HG03108 (cell line): ENCODE results near the gene BCAR3.

ENCODE experiments used
- ATAC-seq: cut with Tn5 transposase; IDR thresholded peaks from one replicate; pipeline ENCODE4 v1.9.1; 2021; ENCODE audit warnings: moderate library complexity; ENCODE audit not compliant: unreplicated experiment

BCAR3 gene

DNA sequence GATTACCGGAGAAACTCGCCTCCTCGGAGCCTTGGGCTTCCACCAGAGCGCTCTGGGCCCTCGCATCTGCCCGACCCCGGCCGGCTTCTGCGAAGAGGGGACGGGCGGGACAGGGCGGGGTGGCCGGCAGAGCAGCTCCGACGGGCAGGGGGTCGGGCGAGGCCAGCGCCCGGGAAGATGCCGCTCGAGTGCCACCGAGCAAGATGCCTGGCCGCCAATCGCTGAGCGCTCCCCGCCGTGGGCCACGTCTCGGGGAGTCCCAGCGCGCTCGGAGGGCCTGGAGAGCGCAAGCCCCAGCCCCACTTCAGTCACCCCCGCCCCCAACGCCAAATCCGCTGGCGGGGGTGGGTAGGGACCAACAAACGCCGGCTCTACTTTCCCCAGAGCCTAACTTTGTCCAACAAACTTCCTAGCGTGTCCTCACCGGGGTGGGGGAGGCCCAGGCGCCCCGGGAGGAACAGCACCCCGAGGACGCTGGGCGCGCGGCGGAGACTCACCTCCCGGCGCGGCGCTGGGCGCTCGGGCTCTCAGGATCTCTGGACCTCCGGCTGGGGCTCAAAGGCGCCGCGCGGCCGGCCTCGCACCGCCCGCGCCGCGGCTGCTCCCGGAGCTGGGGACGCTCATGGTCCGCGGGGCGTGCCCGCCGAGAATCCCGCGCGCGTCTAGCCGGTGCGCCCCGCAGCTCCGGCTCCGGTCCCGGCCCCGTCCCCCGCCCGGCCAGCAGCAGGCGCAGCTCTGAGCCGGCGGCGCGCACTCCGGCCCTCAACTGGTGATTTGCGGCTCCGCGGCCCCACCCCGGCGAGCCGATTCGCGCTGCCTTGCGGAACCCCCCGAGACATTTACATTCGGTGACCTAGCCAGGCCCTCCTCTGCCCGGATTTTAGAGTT is at the start of gene BCAR3:
Gene BCAR3 (minus strand): TSS at position 737 of the 888 bp plus-strand sequence. CDS start 6,907 bp downstream, outside the sequence.
- peak; percentile 65 for ATAC-seq

DNA sequence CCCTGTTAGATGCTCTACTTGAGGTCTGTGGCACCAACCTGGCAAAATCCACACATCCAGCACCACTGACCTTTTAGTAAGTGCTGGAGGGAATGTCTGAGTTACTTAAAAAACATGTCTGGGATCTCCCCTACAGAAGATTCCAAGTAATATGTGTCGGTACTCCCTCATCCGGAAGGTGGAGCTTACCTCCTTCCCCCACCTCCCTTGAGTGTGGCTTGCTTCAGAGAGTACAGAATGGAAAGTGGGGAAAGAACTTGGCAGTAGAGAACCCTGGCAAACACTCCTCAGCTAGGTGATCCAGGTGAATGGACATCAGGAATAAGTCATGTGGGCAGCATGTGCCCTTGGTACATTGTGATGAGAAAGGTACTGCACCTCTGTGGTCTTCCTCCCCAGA is 49.0 kb upstream of the BCAR3 start:
- no peak for ATAC-seq

DNA sequence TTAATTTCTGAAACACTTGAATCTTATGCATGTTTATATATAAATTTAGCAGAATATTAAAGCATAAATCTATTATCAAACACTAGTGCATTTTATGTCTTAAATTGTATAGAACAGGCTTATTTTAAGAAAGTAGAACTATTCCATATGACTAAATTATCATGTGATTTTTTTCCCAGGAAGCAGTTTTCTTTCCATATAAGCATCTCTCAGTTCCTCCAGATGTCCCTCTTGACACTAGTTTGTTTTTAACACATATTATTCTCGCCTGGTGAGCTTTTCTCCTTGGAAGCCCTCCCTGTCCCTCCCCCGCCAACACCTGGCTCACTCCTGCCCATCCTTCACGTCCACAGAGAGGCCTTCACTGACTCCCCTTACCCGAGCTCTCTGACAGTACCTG is 48.3 kb upstream of the BCAR3 start:
- no peak for ATAC-seq

DNA sequence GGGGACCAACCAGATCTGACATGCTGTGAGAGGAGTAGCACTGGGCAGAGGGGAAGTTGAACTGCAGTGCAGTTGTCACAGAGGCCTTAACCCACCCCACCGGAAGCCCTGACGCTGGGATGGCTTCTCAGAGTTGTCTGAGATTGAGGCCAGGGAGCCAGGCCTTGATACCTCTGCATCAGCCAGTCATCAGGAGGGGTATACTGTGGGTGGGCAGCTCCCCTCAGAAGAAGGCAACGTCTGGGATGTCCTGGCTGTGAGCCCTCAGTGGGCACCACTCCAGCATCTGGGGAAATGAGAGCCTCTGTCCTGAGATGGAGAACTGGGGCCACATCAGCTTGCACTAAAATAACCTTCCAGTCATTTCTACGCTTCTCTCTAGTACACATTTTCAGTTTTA is 47.9 kb upstream of the BCAR3 start:
- ATAC-seq: no peak

DNA sequence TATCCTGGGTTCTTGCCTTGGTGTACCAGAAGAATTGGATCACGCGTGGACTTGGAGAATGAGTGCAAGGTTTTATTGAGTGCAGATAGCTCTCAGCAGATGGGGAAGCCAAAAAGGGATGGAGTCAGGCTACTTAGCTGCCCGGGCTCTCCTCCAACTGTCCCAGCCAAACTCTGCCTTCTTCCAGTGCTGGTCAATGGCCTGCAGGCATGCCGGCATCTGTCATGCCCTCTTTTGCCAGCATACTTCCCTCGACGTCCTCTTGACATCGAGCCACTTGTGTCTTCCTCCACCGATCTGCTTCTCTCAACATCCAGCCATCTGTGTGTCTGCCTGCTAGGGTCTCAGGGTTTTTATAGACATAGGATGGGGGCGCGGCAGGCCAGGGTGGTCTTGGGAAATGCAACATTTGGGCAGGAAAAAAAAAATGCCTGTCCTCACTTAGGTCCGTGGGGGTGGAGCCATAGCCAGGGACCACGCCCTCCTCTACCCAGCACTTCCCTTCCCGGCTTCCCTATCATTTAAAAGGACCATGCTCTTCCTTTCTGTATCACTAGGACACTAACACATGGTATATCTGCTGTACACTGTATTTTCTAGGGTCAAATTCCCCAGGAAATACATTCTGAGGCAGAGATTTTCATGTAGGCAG is 47.0 kb upstream of the BCAR3 start:
- ATAC-seq: no peak

DNA sequence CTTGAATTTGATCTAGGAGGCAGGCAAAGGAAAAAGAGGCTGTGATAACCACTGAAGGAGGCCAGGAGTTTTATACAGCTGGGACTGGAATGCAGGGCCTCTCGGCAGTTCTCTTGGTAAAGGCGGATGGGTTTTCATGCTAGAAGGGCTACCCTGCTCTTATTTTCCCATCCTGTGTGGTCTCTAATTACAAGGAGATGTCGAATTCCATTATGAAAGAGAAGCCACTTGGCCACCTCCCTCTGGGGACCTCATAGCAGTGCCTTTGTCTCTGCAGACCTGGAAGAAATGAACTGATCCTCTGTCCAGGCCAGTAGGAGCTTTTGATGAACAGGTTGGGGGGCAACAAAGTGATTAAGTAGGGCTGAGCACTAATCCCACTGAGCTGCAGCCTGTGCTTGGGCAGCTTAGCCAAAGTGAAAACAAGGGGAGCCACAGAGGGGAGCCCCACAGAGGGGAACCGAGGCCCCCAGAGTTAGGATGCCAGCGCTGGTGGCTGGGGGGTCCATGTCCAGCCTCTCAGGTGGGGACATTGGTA is 42.2 kb upstream of the BCAR3 start:
- ATAC-seq: no peak

DNA sequence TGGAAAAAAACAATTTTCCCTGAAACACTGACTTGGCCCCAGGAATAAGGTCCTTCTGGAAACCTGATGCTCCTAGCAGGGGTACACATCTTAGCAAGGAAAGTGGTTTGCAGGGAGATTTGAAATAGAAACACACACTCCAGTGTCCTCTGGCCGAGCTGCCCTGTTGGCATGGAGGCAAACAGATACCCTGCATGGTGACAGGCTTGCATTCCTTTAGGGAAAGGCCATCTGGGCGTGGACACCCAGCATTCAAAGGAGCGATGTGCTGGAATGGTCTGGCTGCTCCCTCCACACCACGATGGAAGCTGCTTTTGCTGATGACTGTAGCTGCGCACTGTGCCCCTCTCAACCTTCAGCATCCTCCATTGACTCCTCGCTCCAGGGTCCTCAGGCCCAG is 41.5 kb upstream of the BCAR3 start:
- no peak for ATAC-seq

DNA sequence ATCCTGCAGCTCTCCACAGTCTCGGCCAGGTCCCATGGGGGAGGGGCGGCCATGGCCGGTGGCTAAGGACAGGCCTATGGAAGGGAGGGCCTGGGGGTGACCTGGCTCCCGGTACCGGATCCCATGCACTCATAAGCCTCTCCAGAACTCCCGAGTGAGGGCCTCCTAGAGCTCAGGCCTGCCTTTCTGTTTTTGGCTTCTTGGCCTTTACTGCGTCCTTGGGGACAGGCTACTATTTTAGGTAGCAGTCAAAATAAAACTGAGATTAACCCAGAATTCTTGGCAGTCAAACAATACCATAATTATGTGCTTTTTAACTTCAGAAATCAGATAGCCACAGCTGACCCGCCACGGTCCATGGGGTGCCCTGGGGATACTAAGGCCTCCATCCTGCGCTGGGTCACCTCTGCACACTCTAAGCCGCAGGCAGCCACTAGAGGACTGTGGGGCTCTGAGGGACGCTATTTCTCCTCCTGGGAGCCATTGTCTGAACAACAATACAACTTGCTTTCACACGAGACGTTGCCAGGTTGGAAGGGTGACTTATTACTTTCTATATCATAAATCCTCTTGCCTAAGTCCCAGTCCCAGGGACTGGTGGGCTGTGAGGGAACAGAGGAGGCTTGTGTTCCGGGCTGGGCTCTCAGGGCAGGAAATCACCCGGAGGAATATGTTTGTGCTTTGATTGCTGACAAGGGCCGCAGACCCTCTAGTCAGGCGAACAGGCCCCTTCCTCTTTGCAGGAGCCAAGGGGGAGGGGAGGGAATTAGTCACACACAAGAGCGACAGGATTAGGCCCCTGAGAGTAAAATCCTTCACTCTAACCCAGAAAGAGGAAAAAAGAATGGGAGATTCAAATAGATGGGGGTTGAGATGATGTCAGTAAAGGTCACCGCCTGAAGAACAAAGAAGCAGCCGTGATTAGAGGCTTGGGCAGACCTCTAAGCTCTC is 40.7 kb upstream of the BCAR3 start:
- no peak for ATAC-seq

DNA sequence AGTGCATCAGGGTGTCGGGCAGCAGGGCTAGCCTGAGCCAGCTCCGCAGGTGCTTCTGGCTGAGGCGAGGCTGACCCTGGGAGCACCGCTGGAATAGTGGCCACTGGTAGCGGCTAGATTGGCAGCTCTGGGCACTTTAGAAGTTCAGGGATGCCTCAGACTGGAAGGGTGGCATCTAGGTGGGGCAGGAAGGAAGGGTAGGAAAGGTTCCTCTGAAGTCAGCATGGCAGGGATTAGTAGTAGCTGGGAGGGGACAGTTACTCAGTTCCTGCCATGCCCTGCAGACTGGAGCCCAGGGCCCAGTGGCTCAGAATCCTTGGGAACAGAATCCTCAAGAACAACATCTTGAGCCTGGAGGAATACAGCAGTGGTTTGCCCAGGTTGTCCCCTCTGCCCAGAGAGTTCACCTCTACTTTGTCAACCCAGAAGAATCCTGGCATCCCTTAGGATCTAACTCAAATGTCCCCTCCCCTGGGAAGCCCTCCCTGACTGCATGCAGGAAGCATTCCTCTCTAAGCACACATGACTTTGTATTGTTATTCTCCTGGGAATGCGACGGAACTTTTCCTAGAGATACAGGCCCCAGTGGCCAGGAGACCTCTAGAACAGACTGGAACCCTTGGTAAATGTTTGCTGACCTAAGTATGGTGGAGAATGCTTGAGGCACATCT is 39.5 kb upstream of the BCAR3 start:
- no peak for ATAC-seq

DNA sequence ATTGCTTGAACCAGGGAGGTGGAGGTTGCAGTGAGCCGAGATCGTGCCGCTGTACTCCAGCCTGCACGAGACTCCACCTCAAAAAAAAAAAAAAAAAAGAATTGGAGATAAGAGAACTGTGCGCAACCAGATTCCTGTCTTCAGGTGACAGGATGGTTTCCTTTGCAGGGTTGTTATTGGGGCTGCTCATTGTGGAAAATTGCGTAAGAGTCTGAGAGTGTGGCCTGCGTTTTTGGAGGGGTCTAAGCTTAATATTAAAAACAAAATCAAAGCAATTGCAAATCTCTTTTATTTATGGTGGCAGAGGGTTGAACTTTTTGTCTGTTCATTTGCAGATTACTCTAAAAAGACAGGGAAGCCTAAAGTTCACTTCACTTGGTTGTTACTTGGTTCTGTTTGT is 36.0 kb upstream of the BCAR3 start:
- no peak for ATAC-seq

DNA sequence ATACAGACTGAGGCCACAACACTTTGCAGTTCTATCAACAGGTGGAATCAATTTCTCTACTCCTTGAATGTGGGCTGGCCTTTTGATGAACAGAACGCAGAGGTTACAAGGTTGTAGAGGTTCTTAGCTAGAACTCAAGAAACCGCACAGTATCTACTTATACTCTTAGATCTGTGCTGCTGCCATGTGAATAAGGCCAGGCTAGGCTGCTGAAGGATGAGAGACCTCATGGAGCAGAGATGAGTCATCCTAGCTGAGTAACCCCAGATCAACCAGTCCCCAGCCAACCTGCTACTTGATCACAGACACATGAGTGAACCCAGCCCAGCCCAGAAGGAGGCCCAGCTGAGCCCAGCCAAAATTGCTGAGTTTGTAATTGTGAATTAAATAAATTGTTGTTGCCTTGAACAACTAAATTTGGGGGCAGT is 35.3 kb upstream of the BCAR3 start:
- no peak for ATAC-seq

DNA sequence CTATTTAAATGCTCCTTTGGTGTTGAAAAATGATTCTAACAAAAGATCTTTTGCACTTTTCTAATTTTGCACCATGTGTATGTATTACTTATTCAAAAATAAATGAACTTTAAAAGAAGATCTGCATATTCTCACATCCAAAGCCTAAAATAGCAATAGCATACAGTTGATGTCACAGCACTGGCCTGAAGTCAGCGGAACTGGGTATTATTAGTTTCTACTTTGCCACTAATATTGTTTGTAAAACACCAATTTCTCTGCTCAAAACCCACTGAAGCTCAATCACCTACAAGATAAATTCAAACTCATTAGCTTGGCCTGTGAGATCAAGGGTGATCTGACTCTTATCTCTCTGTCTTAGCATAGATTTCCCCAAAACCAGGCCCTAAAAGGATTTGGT is 34.5 kb upstream of the BCAR3 start:
- ATAC-seq: no peak

DNA sequence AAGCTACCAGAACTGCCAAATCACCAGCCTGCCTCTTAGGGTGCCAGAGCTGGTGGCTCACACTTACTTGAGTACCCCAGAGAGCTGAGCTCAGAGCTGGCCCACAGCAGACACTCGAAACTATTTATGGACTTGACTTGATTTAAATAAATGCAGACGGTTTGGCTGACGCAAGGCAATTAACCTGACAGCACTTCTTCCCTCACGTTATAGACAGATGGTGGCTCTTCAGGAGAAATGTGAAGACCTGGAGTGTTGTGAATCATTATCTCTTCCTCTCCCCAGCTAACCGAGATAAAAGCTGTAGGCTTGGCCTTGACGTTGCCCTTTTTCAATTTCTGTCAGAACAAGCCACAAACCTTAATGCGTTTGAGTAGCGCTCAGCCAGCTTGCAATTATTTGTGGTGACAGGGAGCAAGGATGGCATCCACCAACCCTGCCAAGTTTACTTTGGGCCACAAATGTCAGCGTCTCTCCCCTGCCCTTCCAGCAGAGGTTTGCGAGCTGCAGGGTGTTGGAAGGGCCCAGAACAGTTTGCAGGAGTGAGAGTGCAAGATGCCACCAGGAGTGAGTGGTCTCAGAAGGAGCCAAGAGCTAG is 34.0 kb upstream of the BCAR3 start:
- ATAC-seq: peak; percentile 54

DNA sequence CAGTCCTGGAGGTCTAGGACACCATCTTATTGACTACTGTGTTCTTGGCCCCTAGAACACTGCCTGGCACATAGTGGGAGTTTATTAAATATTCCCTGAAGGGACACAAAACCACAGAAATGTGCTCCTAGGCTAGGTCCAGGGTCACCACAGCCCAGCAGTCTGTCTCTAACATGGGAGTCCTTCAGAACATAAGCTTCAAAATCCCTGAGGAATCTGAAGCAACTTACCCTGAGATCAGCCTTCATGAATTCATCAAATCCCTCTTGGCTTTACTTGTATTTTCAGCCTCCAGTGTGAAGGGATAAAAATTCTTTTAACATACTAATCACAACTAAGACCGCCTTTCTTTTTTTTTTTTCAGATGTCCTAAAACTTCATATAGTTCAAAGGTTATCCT is 32.7 kb upstream of the BCAR3 start:
- no peak for ATAC-seq

DNA sequence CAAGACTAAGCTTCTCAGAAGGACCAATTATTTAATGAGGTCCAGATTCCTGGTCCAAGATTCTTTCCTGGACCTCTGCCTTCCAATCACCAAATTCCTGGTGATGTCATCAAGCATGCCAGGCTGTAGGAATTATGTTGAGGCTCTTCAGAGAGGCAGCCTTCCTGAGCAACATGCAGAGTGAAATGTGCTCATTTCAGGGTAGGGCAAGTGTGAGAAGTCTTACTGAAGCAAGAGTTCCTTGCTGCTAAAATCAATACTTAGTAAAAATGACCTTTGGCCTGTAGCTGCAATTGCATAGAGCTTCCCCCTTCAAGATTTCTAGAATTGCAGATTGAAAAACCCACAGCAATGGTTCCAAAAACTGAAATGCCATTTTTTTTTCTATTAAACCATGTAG is 31.7 kb upstream of the BCAR3 start:
- no peak for ATAC-seq

DNA sequence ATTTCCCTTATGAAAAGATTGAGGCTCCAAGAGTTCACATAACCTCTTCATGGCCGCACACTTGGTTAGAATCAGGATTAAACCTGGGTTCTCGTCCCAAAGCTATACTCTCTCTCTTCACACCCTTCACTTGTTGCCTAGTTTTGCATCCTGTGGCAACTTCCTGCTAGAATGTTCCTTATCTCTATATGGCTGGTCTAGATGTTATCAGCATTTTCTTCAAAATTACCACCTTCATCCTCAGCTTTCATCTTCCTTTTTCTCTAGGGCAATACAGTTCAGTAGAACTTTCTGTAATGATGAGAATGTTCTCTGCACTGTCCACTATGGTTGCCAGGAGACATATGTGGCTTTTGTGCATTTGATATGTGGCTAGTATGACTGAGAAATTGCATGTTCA is 31.1 kb upstream of the BCAR3 start:
- no peak for ATAC-seq

DNA sequence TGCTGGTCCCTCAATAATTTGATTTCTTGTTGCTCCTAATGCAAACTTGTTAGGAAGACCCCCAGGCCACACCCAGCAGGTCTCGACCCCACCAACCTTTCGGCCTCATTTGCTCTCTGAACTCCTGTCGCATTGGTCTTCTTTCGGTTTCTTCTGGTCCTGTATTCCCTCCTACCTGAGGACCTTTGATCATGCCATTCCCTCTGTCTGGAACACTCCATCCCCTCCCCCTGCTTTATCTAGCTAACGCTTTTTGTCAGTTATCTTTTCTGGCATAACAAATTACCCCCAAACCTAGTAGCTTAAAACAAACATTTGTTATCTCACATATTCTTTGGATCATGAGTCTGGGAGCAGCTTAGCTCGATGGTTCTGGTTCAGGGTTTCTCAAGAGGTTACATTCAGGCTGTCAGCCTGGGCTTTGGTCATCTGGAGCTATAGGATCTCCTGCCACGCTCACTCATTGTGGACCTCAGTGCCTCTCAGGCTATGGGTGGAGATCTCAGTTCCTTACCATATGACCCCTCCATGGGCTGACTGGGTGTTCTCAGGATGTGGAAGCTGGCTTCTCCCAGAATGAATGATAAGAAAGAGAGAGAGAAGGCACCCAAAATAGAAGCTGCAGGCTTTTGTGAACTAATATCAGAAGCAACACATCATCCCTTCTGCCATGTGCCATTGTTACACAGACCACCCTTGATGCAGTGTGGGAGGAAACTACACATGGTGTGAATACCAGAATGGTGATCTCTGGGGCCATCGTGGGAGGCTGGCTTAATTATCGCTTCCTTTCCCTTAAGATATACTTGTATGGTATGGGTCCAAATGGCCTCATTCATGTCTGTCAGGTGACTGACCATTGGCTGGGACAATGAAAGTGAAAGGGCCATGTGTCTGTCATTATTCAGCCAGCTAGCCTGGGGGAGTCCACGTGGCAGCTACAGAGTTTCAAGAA is 29.1 kb upstream of the BCAR3 start:
- no peak for ATAC-seq

DNA sequence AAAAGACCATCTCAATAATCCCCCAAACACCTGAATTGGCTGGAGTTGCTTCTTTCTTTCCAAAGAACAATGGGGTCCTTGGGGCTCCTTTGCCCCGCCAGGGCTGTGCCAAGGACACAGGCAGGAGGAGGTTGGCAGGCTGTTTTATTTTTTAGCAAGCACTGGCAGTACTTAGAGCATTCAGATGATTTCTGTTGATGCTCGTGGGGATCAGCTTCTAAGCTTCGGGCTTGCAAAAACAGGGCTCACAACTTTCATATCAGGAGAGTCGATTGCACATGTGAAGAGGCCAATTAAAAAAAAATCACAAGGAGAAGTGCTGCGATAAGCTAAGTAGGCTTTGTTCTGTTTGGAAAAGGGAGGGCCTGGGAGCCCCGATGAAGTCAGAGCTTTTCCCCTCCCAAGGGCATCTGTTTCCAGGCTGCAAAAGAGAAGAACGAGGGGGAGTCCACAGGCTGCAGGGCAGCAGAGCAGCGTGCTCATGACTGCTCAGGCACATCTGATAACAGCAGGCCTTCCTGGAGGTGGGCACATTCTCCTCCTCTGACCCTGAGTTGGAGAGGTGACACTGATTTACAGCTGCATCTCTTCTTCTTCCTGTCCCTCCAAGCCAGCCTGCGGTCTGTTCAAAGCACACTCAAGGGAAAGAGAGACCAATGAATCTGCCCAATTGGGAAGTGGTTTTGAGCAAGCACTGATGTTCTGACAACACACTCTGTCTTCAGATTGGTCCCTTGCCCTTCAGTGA is 27.3 kb upstream of the BCAR3 start:
- peak; percentile 35 for ATAC-seq
